GM06990 (cell line): ENCODE results near the gene CUX1.

Experiments
- DNase-seq: peaks from one replicate; pipeline ENCODE4 v3.0.0-alpha.2; 2011; ENCODE audit not compliant: insufficient read length; ENCODE audit errors: extremely low read depth
- H3K27me3 ChIP-seq: replicated peaks from 2 replicates; pipeline ENCODE4 v1.6.0; 2011; ENCODE audit warnings: low read length; ENCODE audit not compliant: control insufficient read depth, insufficient read depth
- H3K36me3 ChIP-seq: 2 replicates; pipeline ENCODE4 v1.5.1; 2011; ENCODE audit warnings: low read length; ENCODE audit not compliant: control insufficient read depth, insufficient read depth
- H3K4me3 ChIP-seq: replicated peaks from 2 replicates; pipeline ENCODE4 v1.5.1; 2011; ENCODE audit warnings: low read depth, mild to moderate bottlenecking, control low read depth, low read length
- TF ChIP-seq, protein P1 (sequence below): IDR thresholded peaks from 2 replicates; pipeline ENCODE4 v1.5.1; 2011; ENCODE audit warnings: low read length, control low read depth, mild to moderate bottlenecking, inconsistent platforms; ENCODE audit not compliant: insufficient read depth, poor library complexity, severe bottlenecking

The CUX1 gene

DNA sequence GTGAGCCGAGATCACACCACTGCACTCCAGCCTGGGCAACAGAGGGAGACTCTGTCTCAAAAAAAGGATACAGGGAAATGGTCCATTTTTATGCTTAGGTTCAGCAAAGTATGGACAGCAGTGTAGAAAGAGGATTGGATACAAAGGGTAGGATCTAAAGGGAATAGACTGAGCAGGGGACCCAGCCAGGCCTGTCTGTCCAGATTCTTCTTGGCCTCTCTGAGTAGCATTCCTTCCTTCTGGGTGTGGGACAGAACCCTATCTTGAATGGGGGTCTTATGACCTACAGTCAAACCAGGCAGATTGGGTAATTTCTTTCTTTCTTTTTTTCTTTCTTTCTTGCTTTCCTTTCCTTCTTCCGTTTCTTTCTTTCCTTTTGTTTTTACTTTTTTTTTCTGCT is 494.9 kb downstream of the CUX1 start:
- Histone ChIP-seq H3K27me3 (no peaks in the 10 kb centered on the region), H3K36me3 (peaks cover 33% of the 10 kb centered on the region)
- TF ChIP-seq, protein P1, sequence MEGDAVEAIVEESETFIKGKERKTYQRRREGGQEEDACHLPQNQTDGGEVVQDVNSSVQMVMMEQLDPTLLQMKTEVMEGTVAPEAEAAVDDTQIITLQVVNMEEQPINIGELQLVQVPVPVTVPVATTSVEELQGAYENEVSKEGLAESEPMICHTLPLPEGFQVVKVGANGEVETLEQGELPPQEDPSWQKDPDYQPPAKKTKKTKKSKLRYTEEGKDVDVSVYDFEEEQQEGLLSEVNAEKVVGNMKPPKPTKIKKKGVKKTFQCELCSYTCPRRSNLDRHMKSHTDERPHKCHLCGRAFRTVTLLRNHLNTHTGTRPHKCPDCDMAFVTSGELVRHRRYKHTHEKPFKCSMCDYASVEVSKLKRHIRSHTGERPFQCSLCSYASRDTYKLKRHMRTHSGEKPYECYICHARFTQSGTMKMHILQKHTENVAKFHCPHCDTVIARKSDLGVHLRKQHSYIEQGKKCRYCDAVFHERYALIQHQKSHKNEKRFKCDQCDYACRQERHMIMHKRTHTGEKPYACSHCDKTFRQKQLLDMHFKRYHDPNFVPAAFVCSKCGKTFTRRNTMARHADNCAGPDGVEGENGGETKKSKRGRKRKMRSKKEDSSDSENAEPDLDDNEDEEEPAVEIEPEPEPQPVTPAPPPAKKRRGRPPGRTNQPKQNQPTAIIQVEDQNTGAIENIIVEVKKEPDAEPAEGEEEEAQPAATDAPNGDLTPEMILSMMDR = no peak

DNA sequence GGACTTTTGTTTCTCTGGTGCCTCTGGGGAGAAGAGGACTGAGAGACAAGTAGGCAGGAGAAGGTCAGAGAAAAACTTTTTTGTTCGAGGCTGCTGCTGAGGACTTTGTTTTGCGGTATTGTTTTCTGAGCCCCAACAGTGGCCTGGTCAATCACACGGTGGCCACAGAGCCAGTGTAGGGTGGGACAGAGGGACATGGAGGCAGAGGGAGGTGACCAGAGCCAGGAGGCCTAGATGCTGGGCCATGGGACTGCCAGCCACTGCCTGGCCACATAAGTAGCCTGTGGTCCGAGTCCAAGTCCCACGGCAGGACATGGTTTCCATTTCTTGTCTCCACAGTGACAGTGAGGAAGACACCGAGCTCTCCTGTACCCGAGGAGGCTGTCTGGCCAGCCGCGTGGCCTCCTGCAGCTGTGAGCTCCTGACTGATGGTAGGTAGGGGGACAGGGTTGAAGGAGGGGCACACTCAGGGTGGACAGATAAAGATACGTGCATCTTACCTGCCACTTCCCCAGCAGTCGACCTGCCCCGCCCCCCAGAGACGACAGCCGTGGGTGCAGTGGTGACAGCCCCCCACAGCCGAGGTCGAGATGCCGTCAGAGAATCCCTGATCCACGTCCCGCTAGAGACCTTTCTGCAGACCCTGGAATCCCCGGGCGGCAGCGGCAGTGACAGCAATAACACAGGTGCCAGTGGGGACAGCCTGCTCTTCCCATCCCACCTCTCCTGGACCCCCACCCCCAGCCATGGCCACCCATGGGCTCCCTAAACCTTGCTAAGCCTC is 496.8 kb downstream of the CUX1 start:
- Histone ChIP-seq H3K36me3 (peaks cover 26% of the 10 kb centered on the region), H3K27me3 (no peaks in the 10 kb centered on the region), H3K4me3 (no peak overlapping the region)
- no peak for DNase-seq
- TF ChIP-seq, protein P1 = no peak

More for the DNA sequence above, 494.9 kb downstream of the CUX1 start:
- no peak for DNase-seq
- H3K4me3 ChIP-seq = no peak overlapping the region

DNA sequence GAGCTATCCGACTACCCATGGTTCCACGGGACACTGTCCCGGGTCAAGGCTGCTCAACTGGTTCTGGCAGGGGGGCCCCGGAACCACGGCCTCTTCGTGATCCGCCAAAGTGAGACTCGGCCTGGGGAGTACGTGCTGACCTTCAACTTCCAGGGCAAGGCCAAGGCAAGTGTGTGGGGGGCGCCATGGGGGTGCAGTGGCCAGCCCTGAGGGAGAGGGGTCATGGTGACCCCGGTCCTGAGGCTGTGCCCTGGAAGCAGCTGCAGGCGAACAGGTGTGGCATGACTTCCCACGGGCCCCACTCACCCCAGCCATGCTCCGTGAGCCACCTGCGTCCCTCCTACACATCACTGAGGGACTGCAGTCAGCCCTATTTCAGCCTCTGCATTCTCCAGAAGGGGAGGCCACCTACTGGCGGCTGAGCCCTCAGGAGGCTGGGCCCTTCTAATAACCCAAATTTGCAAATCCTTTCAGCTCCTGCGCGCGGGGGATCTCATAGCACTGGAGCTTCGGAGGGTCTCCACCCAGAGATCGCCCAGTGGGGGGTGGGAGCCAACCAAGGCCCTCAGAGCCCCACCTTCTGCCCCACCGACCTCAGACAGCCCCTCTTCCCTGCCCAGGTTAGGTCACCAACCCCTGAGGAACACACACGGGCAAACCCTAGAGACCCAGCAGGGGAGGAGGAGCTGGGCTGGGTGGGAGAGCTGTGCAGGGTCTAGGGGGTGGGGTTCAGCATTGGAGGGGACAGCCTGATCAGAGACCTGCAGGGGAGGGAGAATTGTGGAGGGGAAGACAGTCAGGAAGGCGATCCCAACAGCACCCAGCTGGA is 500.0 kb downstream of the CUX1 start:
- DNase-seq = no peak
- no peak overlapping the region for H3K4me3 ChIP-seq
- H3K36me3 ChIP-seq = peaks cover 34% of the 10 kb centered on the region
- TF ChIP-seq, protein P1 = peak; percentile 4
- H3K27me3 ChIP-seq = no peaks in the 10 kb centered on the region

DNA sequence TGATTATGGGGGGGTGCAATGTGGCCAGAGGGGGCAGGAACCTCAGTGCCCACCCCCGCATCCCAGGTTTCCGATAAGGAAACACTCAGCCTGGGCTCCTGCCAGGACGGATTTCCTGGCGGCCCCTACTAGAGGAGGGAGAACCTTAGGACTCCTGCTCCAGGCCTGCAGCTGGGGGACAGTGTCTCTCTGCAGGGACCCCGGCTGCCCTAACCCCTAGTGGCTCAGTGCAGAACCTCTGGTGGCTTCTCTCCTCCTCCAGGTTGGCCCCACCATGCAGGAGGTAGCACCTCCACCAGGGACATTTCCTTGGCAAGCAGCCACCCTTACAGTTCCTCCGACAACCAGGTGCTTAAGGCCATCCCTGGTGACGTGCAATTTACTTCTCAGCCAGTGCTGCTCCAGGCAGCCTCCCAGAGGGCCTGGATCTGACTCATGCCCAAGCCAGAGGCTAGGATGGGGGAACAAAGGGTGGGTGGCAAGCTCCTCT is 501.1 kb downstream of the CUX1 start:
- Histone ChIP-seq H3K4me3 (no peak overlapping the region), H3K27me3 (no peaks in the 10 kb centered on the region), H3K36me3 (peaks cover 34% of the 10 kb centered on the region)
- TF ChIP-seq, protein P1 = no peak
- no peak for DNase-seq

DNA sequence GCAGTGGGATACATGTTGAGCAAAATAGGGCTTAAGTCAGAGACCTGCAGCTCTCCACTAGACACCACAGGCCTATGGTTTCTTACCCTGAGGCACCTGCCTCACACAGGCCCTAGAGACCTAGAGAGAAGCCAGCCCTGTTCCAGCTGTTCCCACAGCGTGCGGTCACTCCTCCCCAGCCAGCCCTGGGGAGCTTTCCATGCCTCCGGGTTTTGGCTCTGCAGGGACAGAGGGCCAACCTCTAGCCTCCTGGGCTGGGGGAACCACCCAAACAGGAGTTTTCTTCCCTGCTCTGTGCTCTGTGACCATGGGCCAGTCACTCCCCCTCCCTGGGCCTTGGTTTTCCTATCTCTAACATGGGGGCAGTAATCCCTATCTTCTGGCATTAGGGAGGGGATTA is 502.2 kb downstream of the CUX1 start:
- TF ChIP-seq, protein P1 = no peak
- Histone ChIP-seq H3K4me3 (no peak overlapping the region), H3K27me3 (no peaks in the 10 kb centered on the region), H3K36me3 (peaks cover 26% of the 10 kb centered on the region)
- no peak for DNase-seq
